ENCODE measurements around the gene PODN. TPM values are rescaled to one million over a fixed set of nuclear protein-coding genes. Genes with fewer than 3 reads are reported as not detected.

Gene PODN, protein sequence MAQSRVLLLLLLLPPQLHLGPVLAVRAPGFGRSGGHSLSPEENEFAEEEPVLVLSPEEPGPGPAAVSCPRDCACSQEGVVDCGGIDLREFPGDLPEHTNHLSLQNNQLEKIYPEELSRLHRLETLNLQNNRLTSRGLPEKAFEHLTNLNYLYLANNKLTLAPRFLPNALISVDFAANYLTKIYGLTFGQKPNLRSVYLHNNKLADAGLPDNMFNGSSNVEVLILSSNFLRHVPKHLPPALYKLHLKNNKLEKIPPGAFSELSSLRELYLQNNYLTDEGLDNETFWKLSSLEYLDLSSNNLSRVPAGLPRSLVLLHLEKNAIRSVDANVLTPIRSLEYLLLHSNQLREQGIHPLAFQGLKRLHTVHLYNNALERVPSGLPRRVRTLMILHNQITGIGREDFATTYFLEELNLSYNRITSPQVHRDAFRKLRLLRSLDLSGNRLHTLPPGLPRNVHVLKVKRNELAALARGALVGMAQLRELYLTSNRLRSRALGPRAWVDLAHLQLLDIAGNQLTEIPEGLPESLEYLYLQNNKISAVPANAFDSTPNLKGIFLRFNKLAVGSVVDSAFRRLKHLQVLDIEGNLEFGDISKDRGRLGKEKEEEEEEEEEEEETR
- not detected in 2 replicates for total RNA-seq (2014; rRNA removed; shearing (Covaris generic))
- not detected in 2 replicates for polyA plus RNA-seq (2014; cell fraction: nucleus; rRNA removed)

GRCh38 chr1:53061859-53062707 is at the start of gene PODN:
Gene PODN, plus strand, starts transcription at chr1:53062213. Its CDS starts 7,643 bp downstream, at chr1:53069856.
- no peak for DNase-seq (ENCODE audit: extremely low read depth, low read depth)

DNA sequence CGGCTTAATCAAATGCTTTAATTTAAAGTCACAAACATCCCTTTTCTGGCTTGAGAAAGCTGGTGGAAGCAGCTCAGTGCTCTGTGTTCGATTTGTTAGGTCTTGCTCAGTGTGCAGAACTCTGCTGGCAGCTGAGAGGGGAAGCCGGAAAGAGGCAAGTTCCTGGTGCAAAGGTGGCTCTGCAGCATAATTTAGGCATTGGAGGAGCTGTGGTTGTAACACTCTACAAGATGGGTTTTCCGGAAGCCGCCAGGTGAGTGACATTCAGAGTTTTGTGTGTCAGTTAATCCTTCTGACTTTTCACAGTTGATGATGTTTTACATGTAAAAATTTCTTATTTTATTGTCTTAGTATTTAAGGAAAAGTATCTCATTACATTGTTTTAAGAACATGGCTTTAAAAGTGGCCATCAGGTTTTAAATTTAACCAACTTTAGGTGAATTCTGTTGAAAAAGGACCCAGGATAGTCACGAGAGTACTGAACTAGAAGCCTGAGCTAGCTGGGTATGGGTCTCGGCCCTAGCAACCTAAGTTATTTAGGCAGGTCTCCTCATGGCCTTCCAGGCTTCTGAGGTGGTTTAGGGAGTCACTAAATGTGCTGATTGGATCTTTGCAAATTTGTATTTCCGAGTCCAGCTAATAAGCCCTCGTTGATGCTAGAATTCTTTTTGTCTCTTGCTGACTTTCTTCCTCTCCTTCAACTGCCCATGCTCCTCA is 47.1 kb upstream of the PODN start:
- DNase-seq (ENCODE audit: extremely low read depth, low read depth) = peak; percentile 58

DNA sequence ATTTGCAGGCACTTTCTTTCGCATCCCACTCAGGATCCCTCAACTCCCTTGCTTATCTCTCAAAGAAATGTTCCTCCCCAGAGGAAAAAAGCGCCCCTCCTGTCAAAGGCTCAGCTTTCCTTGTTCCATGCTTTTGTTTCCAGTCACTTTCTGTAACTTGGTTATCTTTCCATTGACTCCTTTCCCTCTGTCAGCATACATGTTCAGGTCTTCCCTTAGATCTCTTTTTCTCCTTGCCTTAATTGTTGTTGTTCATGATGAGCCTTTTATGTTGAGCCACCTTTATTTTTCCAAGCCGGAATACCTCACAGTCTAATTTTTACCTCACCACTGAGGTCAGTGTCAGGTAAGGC is 46.5 kb upstream of the PODN start:
- no peak for DNase-seq (ENCODE audit: extremely low read depth, low read depth)

DNA sequence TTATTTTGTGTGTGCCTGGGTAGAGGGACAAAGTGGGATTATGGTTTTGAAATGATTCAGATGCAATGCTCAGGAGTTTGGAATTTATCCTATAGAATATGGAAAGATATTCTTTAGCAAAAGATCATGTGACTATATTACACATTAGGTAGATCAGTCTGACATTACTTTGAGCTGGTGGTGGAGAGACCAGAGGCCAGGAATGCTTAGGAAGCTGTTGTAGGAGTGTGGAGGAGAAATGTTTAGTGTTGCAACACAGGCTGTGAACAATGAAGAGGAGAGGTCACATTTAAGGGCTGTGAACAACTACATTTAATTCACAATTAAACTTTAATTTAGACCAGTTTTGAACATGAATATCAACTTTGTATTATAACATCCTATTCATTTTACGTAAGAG is 45.3 kb upstream of the PODN start:
- DNase-seq (ENCODE audit: extremely low read depth, low read depth) = no peak

DNA sequence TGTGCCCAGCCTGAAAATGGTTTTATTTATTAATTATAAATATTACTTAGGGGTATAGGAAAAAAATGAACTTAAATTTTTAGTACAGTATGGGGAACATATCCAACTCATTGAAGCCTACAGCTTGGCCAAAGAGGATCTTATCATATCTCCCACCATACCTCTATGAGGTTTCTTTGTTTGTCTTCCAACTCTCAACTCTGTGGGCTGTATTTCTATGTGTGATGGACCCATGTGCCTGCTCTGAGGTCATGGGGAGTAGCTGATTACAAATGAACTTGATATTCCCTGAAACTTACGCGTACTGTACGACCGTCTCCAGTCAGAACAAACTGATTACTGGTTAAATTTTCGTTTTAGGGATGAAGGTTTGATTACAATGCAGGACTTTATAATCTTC is 41.4 kb upstream of the PODN start:
- no peak for DNase-seq (ENCODE audit: extremely low read depth, low read depth)

DNA sequence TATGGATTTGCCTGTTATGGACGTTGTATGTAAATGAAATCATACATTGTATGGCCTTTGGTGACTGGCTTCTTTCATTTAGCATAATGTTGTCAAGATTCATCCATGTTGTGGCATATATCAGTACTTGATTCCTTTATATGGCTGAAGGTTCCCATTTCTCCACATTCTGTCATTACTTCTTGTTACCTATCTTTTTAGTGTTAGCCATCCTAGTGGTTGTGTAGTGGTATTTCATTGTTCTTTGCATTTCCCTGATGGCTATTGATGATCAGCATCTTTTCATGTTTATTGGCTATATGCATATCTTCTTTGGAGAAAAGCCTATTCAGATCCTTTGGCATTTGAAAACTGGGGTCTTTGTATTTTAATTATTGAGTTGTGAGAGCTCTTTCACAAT is 39.8 kb upstream of the PODN start:
- no peak for DNase-seq (ENCODE audit: extremely low read depth, low read depth)

DNA sequence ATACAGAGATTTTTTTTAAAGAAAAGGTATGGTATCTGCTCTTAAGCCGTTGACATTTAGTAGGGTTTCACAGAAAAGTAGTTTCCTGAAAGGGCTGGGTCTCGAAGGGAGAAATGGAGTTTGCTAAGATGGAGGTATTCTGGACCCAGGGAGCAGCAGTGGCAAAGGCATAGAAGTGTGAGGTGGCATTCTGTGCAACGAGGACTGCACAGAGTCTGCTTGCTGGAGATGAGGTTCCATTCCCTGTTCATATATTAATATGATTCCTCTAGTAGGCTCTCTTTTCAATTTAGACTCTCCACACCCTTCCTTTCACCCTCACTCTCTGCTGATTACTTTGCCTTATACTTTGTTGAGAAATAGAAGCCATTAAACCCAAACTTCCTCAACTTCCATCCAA is 38.5 kb upstream of the PODN start:
- no peak for DNase-seq (ENCODE audit: extremely low read depth, low read depth)

- no peak for DNase-seq (ENCODE audit: extremely low read depth, low read depth)
These were observed 37.9 kb upstream of the PODN start for GRCh38 chr1:53024117-53024516.

DNA sequence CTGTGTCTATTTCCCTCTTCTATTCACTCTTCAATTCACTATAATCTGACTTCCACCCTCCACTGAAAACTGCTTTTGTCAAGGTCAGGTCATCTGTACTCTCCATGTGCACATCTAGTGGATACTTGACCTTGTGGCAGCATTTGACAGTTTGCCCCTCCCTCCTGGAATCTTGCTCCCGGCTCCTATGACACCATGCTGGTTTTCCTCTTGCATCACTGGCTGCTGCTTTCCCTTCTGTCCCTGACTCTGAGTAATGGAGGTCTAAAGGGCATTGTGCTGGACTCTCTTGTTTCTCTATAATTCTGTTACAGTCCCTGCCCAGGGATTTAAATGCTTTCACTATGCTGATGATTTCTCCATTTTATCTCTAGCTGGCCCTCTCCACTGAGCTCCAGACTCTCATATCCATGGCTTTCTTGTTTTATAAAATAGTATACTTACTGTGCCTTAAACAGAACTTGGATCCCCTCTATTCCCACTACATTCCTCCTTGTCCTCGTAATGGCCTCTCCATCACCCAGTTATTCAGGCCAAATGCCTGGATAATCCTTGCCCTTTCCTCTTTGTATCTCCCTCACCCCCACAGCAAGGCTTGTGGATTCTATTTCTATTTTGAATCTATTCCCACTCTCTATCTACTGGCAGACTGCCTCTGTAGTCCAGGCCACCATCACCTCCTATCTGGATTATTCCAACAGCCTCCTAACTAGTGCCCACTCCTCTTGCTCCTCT is 36.8 kb upstream of the PODN start:
- DNase-seq (ENCODE audit: extremely low read depth, low read depth) = no peak

- no peak for DNase-seq (ENCODE audit: extremely low read depth, low read depth)
These were observed 36.3 kb upstream of the PODN start for GRCh38 chr1:53025769-53026112.

DNA sequence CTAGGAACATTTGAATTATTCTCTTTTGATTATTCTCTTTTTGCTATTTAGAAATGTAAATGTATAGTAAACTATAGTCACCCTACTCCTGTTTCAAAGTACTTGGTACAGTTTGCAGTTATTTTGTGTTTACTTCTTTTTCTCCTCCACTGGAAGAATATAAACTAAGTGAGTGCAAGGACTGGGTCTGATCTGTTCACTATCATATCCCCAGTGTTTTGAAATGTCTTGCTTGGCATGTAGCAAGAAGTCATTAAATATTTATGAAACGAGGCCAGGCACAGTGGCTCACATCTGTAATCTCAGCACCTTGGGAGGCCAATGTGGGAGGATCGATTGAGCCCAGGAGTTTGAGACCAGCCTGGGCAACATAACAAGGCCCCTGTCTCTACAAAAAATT is 35.8 kb upstream of the PODN start:
- DNase-seq (ENCODE audit: extremely low read depth, low read depth) = no peak

DNA sequence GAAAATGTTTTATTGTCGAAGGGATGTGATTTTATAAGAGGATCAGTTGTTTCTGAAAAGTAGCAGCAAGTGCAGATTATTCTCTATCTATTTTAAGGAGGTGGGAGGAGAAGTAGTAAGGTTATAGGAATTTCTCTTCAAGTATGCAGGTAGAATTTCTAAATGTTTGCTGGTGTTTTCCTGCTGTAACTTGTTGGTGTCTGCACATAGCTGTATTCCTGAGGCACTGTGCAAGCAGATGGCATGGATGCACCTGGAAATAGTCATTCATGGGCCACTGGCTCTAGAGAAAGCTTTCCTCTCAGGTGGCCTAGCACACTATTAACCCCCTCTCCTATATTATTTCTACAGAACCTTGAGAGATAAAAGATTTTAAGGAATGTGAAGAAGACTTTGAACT is 30.3 kb upstream of the PODN start:
- DNase-seq (ENCODE audit: extremely low read depth, low read depth) = no peak

DNA sequence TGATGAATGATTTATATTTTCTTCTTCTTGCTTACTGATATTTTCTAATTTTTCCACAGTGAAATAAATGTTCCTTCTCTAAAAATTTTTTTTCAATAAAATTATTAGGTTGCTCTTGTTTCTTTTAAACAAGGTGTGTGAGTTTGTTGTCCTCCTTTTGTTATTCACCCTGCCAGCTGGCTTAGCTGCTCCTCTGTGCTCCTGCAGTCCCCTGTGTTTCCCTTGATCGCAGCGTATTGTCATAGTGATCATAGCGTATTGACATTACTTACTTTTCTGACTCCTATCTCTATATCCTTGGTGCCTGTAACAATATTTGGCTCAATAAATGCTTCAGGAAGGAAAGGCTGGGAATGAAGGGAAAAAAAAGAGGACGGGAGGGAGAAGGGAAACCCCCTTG is 24.9 kb upstream of the PODN start:
- DNase-seq (ENCODE audit: extremely low read depth, low read depth) = no peak

- DNase-seq (ENCODE audit: extremely low read depth, low read depth) = no peak
These were observed 23.4 kb upstream of the PODN start for GRCh38 chr1:53038566-53038965.

GRCh38 chr1:53043271-53043670 is 18.7 kb upstream of the PODN start:
- no peak for DNase-seq (ENCODE audit: extremely low read depth, low read depth)

DNA sequence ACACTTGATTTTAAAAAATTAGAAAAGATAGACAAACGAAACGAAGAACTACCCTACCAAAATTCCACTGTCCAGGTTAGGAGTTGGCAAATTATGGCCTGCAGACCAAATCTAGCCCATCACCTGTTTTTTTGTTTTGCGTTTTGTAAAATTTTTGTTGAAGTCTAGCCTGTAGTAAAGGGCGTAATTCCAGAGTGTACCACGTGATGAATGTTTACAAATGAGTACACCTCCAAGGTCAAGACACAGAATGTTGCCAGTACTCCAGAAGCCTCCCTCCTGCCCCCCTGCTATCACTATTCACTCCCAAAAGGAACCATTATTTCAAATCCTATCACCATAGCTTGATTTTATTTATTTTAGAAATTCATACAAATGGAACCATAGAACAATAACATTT is 17.1 kb upstream of the PODN start:
- no peak for DNase-seq (ENCODE audit: extremely low read depth, low read depth)

GRCh38 chr1:53046930-53047329 is 15.1 kb upstream of the PODN start:
- no peak for DNase-seq (ENCODE audit: extremely low read depth, low read depth)

- DNase-seq (ENCODE audit: extremely low read depth, low read depth) = no peak
These were observed 14.0 kb upstream of the PODN start for GRCh38 chr1:53047737-53048736.

DNA sequence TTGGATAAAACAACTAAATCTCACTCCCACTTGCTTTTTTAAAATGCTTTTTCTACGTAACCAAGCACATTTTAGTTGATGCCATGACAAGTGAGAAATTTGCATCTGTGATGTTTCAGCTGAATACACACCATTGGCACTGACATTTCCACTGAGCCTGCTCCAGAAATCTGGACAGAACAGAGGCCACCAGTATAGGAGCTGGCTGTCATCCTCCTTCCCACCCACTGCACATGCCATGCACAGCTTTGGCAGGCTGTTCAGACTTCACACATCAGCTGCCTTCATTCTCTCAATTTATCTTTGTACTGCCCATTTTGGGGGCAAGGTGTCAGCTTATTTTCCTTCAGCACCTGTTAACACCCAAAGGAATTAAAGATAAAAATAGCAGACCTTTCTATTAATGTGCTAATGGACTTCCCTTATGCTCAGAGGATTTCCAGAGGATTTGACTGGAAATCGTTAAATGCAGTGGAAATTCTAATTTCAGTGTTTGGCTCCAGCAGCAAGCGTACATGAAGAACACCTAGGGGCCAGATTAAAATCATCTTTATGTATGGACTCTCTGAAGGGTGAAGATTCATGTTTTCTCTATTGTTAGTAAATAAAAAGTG is 12.9 kb upstream of the PODN start:
- no peak for DNase-seq (ENCODE audit: extremely low read depth, low read depth)
